IMR-90 (cell line): ENCODE measurements around the gene ALDH1A1. TPM values are rescaled to one million over a fixed set of nuclear protein-coding genes. Genes with fewer than 3 reads are reported as not detected.

Source experiments
- ATAC-seq: fragments of 200-7000 bp; cut with Tn5 transposase; 2 replicates; pipeline ENCODE4 v1.9.1; 2020; ENCODE audit warnings: low read depth, mild to moderate bottlenecking, moderate library complexity
- BruUV-seq: library from RNA; stranded (reverse); fragments of 400-500 nt; replicated peaks from 2 replicates; lab custom pipeline; 2021; lab: Mats Ljungman, UMichigan
- CTCF ChIA-PET: fragments of 300-600 bp; formaldehyde crosslinking; extraction: SDS; loops from one replicate; lab custom pipeline; 2021; ENCODE audit warnings: antibody characterized with exemption; lab: Yijun Ruan, JAX
- POLR2A ChIA-PET: fragments of 300-600 bp; sonication (Branson Sonifier 250); formaldehyde crosslinking; loops from one replicate; lab custom pipeline; 2022; ENCODE audit warnings: antibody characterized with exemption; ENCODE audit not compliant: unreplicated experiment; lab: Charles Lee
- DNase-seq: peaks from one replicate; pipeline ENCODE4 v3.0.0; 2013
- H2AFZ ChIP-seq: replicated peaks from 2 replicates; pipeline ENCODE3; 2013; ENCODE audit warnings: low read length, mild to moderate bottlenecking; ENCODE audit not compliant: poor library complexity
- H2AK5ac ChIP-seq: 2 replicates; pipeline ENCODE4 v1.6.1; 2013; ENCODE audit warnings: low read depth, low read length, inconsistent platforms
- H2AK9ac ChIP-seq: replicated peaks from 2 replicates; pipeline ENCODE3; 2013; ENCODE audit warnings: mild to moderate bottlenecking, low read depth, low read length, moderate library complexity; ENCODE audit not compliant: poor library complexity
- H2BK120ac ChIP-seq: 2 replicates; pipeline ENCODE4 v1.6.1; 2013; ENCODE audit warnings: low read depth, low read length, inconsistent platforms
- H2BK15ac ChIP-seq: 3 replicates; pipeline ENCODE4 v1.6.1; 2013; ENCODE audit warnings: low read depth, low read length, inconsistent platforms
- H2BK20ac ChIP-seq: 2 replicates; pipeline ENCODE4 v1.6.1; 2013; ENCODE audit warnings: low read depth, mild to moderate bottlenecking, inconsistent platforms, low read length, moderate library complexity
- H2BK5ac ChIP-seq: 2 replicates; pipeline ENCODE4 v1.6.1; 2013; ENCODE audit warnings: mild to moderate bottlenecking, low read depth, low read length, inconsistent platforms; ENCODE audit not compliant: poor library complexity, severe bottlenecking
- H3K14ac ChIP-seq: replicated peaks from 2 replicates; pipeline ENCODE4 v1.6.1; 2013; ENCODE audit warnings: low read depth, low read length, inconsistent platforms
- H3K18ac ChIP-seq: 2 replicates; pipeline ENCODE4 v1.6.1; 2013; ENCODE audit warnings: low read depth, low read length, control low read depth
- H3K23ac ChIP-seq: 2 replicates; pipeline ENCODE4 v1.6.1; 2013; ENCODE audit warnings: low read depth, low read length, inconsistent platforms
- H3K27ac ChIP-seq: 2 replicates; pipeline ENCODE4 v1.5.1; 2013; ENCODE audit warnings: mild to moderate bottlenecking, control low read depth, low read length; ENCODE audit not compliant: insufficient read depth
- H3K27me3 ChIP-seq: 2 replicates; pipeline ENCODE4 v1.6.1; 2013; ENCODE audit warnings: low read length; ENCODE audit not compliant: control insufficient read depth, insufficient read depth
- H3K36me3 ChIP-seq: 2 replicates; pipeline ENCODE4 v1.6.1; 2013; ENCODE audit warnings: low read length, mixed read lengths; ENCODE audit not compliant: control insufficient read depth, insufficient read depth
- H3K4ac ChIP-seq: 2 replicates; pipeline ENCODE4 v1.6.1; 2013; ENCODE audit warnings: low read depth, low read length, inconsistent platforms
- H3K4me1 ChIP-seq: 2 replicates; pipeline ENCODE4 v1.6.1; 2013; ENCODE audit warnings: low read length, mixed read lengths; ENCODE audit not compliant: control insufficient read depth, insufficient read depth
- H3K4me2 ChIP-seq: 2 replicates; pipeline ENCODE4 v1.6.1; 2013; ENCODE audit warnings: low read depth, mild to moderate bottlenecking, control low read depth, low read length, moderate library complexity
- H3K4me3 ChIP-seq: 2 replicates; pipeline ENCODE4 v1.5.1; 2013; ENCODE audit warnings: low read depth, mild to moderate bottlenecking, control low read depth, low read length, moderate library complexity; ENCODE audit not compliant: insufficient read depth
- H3K56ac ChIP-seq: 2 replicates; pipeline ENCODE4 v1.6.1; 2013; ENCODE audit warnings: low read length, inconsistent platforms; ENCODE audit not compliant: insufficient read depth; ENCODE audit errors: extremely low read depth
- H3K79me1 ChIP-seq, 2 experiments: 2 replicates each; pipeline ENCODE4 v1.6.1; 2013; ENCODE audit warnings: low read length in 2 of 2, inconsistent platforms in 1 of 2, low read depth in 1 of 2
- H3K9ac ChIP-seq: 2 replicates; pipeline ENCODE4 v1.6.1; 2013; ENCODE audit warnings: low read depth, low read length, control low read depth
- H3K9me1 ChIP-seq: 2 replicates; pipeline ENCODE4 v1.6.1; 2013; ENCODE audit warnings: low read length, inconsistent platforms; ENCODE audit not compliant: insufficient read depth
- H3K9me3 ChIP-seq: 2 replicates; pipeline ENCODE4 v1.6.1; 2013; ENCODE audit warnings: low read length; ENCODE audit not compliant: control insufficient read depth, insufficient read depth
- H4K20me1 ChIP-seq: 2 replicates; pipeline ENCODE4 v1.6.1; 2013; ENCODE audit warnings: low read length, inconsistent platforms; ENCODE audit not compliant: insufficient read depth
- H4K5ac ChIP-seq: 2 replicates; pipeline ENCODE4 v1.6.1; 2013; ENCODE audit warnings: mild to moderate bottlenecking, low read depth, low read length, control low read depth
- H4K8ac ChIP-seq, 2 experiments: 2 replicates each; pipeline ENCODE4 v1.6.1; 2013; ENCODE audit warnings: low read depth in 2 of 2, low read length in 2 of 2, control low read depth in 1 of 2, inconsistent platforms in 1 of 2
- H4K91ac ChIP-seq: 2 replicates; pipeline ENCODE4 v1.6.1; 2013; ENCODE audit warnings: low read depth, low read length, inconsistent platforms; ENCODE audit not compliant: insufficient read depth
- CEBPB ChIP-seq: IDR thresholded peaks from 2 replicates; pipeline ENCODE4 v1.6.1; 2012; ENCODE audit warnings: low read depth, low read length, improper control_type of control experiment
- MAFK ChIP-seq: IDR thresholded peaks from 2 replicates; pipeline ENCODE4 v1.6.1; 2012; ENCODE audit warnings: low read depth, low read length, improper control_type of control experiment
- MXI1 ChIP-seq: IDR thresholded peaks from 2 replicates; pipeline ENCODE4 v1.6.1; 2012; ENCODE audit warnings: low read depth, mild to moderate bottlenecking, low read length, moderate library complexity, borderline replicate concordance
- NFE2L2 ChIP-seq: fragments of 150-350 bp; IDR thresholded peaks from 2 replicates; pipeline ENCODE4 v1.6.1; 2016; ENCODE audit warnings: low read depth, mild to moderate bottlenecking, low read length
- RAD21 ChIP-seq: IDR thresholded peaks from 2 replicates; pipeline ENCODE4 v1.6.1; 2012; ENCODE audit warnings: low read length, improper control_type of control experiment
- SMC3 ChIP-seq: fragments of 150-350 bp; IDR thresholded peaks from 2 replicates; pipeline ENCODE4 v1.6.1; 2016; ENCODE audit warnings: low read depth, mild to moderate bottlenecking, antibody characterized with exemption, low read length, moderate library complexity
- WGBS, 2 experiments: methylation state at CpG; one replicate each; pipeline versions ENCODE4 v1.1.5 to v1.1.7; 2013; ENCODE audit warnings: missing lambda C conversion rate in 2 of 2; ENCODE audit not compliant: insufficient read length in 1 of 2; ENCODE audit errors: extremely low coverage in 2 of 2; 5-methylcytosine and 5-hydroxymethylcytosine counted together
- dilution Hi-C: fragments of 300-500 bp; cut with HindIII; formaldehyde crosslinking; loops from one replicate; pipeline ENCODE4 v1.14.3; 2018; ENCODE audit warnings: low sequenced_read_pairs; ENCODE audit not compliant: unreplicated experiment
- in situ Hi-C: fragments of 300-500 bp; cut with MboI; formaldehyde crosslinking; loops from 3 replicates; pipeline ENCODE4 v1.14.3; 2019; ENCODE audit warnings: low sequenced_read_pairs, inconsistent platforms, mixed read lengths
- intact Hi-C: fragments of 100-400 bp; cut with micrococcal nuclease; formaldehyde crosslinking; loops from 2 replicates; pipeline ENCODE4 v1.10.0; 2022
- polyA plus RNA-seq, 3 experiments: library from polyadenylated mRNA; depleted of rRNA; stranded (reverse); fragments of >200 nt; gene quantifications; 2 replicates each; pipeline ENCODE4 v1.2.3, GENCODE V29; 2012; ENCODE audit warnings: low replicate concordance in 1 of 3
- total RNA-seq: library from RNA; depleted of rRNA; stranded (reverse); fragments of >200 nt; gene quantifications from 2 replicates; pipeline ENCODE4 v1.2.3, GENCODE V29; 2012
- TF ChIP-seq, protein P1 (sequence below): conservative IDR thresholded peaks from 2 replicates; pipeline ENCODE4 v1.5.1; 2012; ENCODE audit warnings: mild to moderate bottlenecking, low read depth, low read length, improper control_type of control experiment

The ALDH1A1 gene
- total and polyA plus RNA-seq, 2 of the 4 experiments (the other 2 are of a cell fraction), result not detected

- no CpG with 5 or more reads among the region's 3 CpGs for WGBS, 2 experiments
- no TSS peak for BruUV-seq
- ATAC-seq, result peak; percentile 37; the same call in 1 of the 2 replicates
These were observed 81.2 kb downstream of the ALDH1A1 start for GRCh38 chr9:72871685-72872084.

More at GRCh38 chr9:72871685-72872084, 81.2 kb downstream of the ALDH1A1 start:
- POLR2A ChIA-PET, result no interaction called here
- H4K91ac ChIP-seq, result no peak overlapping the region
- no peak overlapping the region for H4K5ac ChIP-seq
- H3K4ac ChIP-seq, result no peak overlapping the region
- H3K79me1 ChIP-seq, result no peaks in the 10 kb centered on the region
- no peak overlapping the region for H2BK5ac ChIP-seq
- no peaks in the 10 kb centered on the region for H4K20me1 ChIP-seq
- no peak overlapping the region for H3K14ac ChIP-seq
- H3K9me1 ChIP-seq, result no peaks in the 10 kb centered on the region
- H3K27me3 ChIP-seq, result no peaks in the 10 kb centered on the region
- no peak overlapping the region for H2AK5ac ChIP-seq
- CTCF ChIA-PET, result interaction anchor here (0.5 to 0.9 kb wide), 3 partner anchors 14 to 115 kb away, joined by 3 to 7 read pairs (median 3); no protein-coding TSS in a partner anchor
- no peak overlapping the region for H2AFZ ChIP-seq
- no peak overlapping the region for H3K4me3 ChIP-seq
- no peaks in the 10 kb centered on the region for H3K36me3 ChIP-seq
- in situ Hi-C loops (no loop called here), intact Hi-C loops (loop anchor here (1.0 to 5.0 kb wide), 4 partner anchors 36 to 311 kb away; no protein-coding TSS in a partner anchor), dilution Hi-C loops (no loop called here)
- H3K23ac ChIP-seq, result no peak overlapping the region
- no peak overlapping the region for H2BK120ac ChIP-seq
- peak overlapping the region; percentile 81; the same call in 1 of the 2 replicates for H3K4me2 ChIP-seq
- H2BK20ac ChIP-seq, result no peak overlapping the region
- no peak overlapping the region for H3K56ac ChIP-seq
- TF ChIP-seq NFE2L2 (no peak), MXI1 (no peak), CEBPB (no peak), RAD21 (peak; percentile 41; the same call in 1 of the 2 replicates), MAFK (no peak), SMC3 (peak; percentile 30; the same call in 1 of the 2 replicates)
- TF ChIP-seq, protein P1, sequence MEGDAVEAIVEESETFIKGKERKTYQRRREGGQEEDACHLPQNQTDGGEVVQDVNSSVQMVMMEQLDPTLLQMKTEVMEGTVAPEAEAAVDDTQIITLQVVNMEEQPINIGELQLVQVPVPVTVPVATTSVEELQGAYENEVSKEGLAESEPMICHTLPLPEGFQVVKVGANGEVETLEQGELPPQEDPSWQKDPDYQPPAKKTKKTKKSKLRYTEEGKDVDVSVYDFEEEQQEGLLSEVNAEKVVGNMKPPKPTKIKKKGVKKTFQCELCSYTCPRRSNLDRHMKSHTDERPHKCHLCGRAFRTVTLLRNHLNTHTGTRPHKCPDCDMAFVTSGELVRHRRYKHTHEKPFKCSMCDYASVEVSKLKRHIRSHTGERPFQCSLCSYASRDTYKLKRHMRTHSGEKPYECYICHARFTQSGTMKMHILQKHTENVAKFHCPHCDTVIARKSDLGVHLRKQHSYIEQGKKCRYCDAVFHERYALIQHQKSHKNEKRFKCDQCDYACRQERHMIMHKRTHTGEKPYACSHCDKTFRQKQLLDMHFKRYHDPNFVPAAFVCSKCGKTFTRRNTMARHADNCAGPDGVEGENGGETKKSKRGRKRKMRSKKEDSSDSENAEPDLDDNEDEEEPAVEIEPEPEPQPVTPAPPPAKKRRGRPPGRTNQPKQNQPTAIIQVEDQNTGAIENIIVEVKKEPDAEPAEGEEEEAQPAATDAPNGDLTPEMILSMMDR, result peak; percentile 38; the same call in 1 of the 2 replicates
- DNase-seq, result peak; percentile 1
- no peak overlapping the region for H4K8ac ChIP-seq
- H3K18ac ChIP-seq, result no peak overlapping the region
- no peak overlapping the region for H2BK15ac ChIP-seq
- no peak overlapping the region for H2AK9ac ChIP-seq
- H3K9me3 ChIP-seq, result no peaks in the 10 kb centered on the region
- no peak overlapping the region for H3K9ac ChIP-seq
- no peak overlapping the region for H3K27ac ChIP-seq
- H3K4me1 ChIP-seq, result no peaks in the 10 kb centered on the region
